WTC11 (cell line): Measurements from ENCODE around the gene SLC9A2. TPM values are rescaled to one million over a fixed set of nuclear protein-coding genes. Genes with fewer than 3 reads are reported as not detected.

Experiments
- ATAC-seq: fragments of 200-7000 bp; cut with Tn5 transposase; 2 replicates; pipeline ENCODE4 v1.10.0; 2021; ENCODE audit warnings: mild to moderate bottlenecking, moderate library complexity
- CTCF ChIA-PET: fragments of 300-600 bp; sonication (Branson Sonifier 250); formaldehyde crosslinking; loops from one replicate; lab custom pipeline; 2021; ENCODE audit warnings: antibody characterized with exemption; lab: Charles Lee
- POLR2A ChIA-PET: fragments of 350-600 bp; sonication (Branson Sonifier 250); formaldehyde crosslinking; loops from one replicate; lab custom pipeline; 2021; ENCODE audit warnings: antibody characterized with exemption; lab: Charles Lee
- DNase-seq: peaks from one replicate; pipeline ENCODE4 v3.0.0; 2021; ENCODE audit warnings: low spot score
- H3K27ac Mint-ChIP-seq: 2 replicates; pipeline ENCODE4 v1.8.0; 2021; ENCODE audit warnings: mixed read lengths
- H3K27me3 Mint-ChIP-seq: 2 replicates; pipeline ENCODE4 v1.8.0; 2021; ENCODE audit warnings: low read depth, mild to moderate bottlenecking, moderate library complexity, mixed read lengths
- H3K36me3 Mint-ChIP-seq: 2 replicates; pipeline ENCODE4 v1.8.0; 2021; ENCODE audit warnings: mixed read lengths
- H3K4me1 Mint-ChIP-seq: 2 replicates; pipeline ENCODE4 v1.8.0; 2022; ENCODE audit warnings: mixed read lengths
- H3K4me3 Mint-ChIP-seq: 2 replicates; pipeline ENCODE4 v1.8.0; 2021; ENCODE audit warnings: mild to moderate bottlenecking, moderate library complexity, mixed read lengths
- H3K9me3 Mint-ChIP-seq: 2 replicates; pipeline ENCODE4 v1.8.0; 2021; ENCODE audit warnings: mixed read lengths
- ATF1 ChIP-seq: sonication (generic); formaldehyde crosslinking; IDR thresholded peaks from 2 replicates; pipeline ENCODE4 v1.8.1; 2023; ENCODE audit warnings: mild to moderate bottlenecking, moderate library complexity, missing genetic modification reagents
- EMX1 ChIP-seq: fragments of 250-450 bp; sonication (Bioruptor Pico); IDR thresholded peaks from 2 replicates; pipeline ENCODE4 v1.8.0; 2021; ENCODE audit warnings: mild to moderate bottlenecking
- ETV6 ChIP-seq: sonication (generic); formaldehyde crosslinking; IDR thresholded peaks from 2 replicates; pipeline ENCODE4 v1.8.1; 2022; ENCODE audit warnings: mild to moderate bottlenecking, missing genetic modification reagents
- FOXK1 ChIP-seq: sonication (generic); formaldehyde crosslinking; IDR thresholded peaks from 2 replicates; pipeline ENCODE4 v1.8.0; 2022; ENCODE audit warnings: mild to moderate bottlenecking, moderate library complexity, missing genetic modification reagents
- GABPB1 ChIP-seq: sonication (generic); formaldehyde crosslinking; IDR thresholded peaks from 2 replicates; pipeline ENCODE4 v1.8.1; 2023; ENCODE audit warnings: mild to moderate bottlenecking, missing genetic modification reagents
- HMGA2 ChIP-seq: fragments of 250-450 bp; sonication (Bioruptor Pico); IDR thresholded peaks from 2 replicates; pipeline ENCODE4 v1.4.0; 2021; ENCODE audit warnings: mild to moderate bottlenecking, moderate library complexity
- SMAD4 ChIP-seq: sonication (generic); formaldehyde crosslinking; IDR thresholded peaks from 2 replicates; pipeline ENCODE4 v1.8.0; 2022; ENCODE audit warnings: mild to moderate bottlenecking, missing genetic modification reagents
- SP1 ChIP-seq: sonication (generic); formaldehyde crosslinking; conservative IDR thresholded peaks from 2 replicates; pipeline ENCODE4 v1.8.1; 2022; ENCODE audit warnings: missing genetic modification reagents
- TP53 ChIP-seq: sonication (generic); formaldehyde crosslinking; IDR thresholded peaks from 2 replicates; pipeline ENCODE4 v1.8.1; 2023; ENCODE audit warnings: mild to moderate bottlenecking, missing genetic modification reagents
- ZBTB21 ChIP-seq: sonication (generic); formaldehyde crosslinking; IDR thresholded peaks from 2 replicates; pipeline ENCODE4 v1.8.1; 2023; ENCODE audit warnings: mild to moderate bottlenecking, missing genetic modification reagents, borderline replicate concordance
- ZNF138 ChIP-seq: sonication (generic); formaldehyde crosslinking; conservative IDR thresholded peaks from 2 replicates; pipeline ENCODE4 v1.8.1; 2022; ENCODE audit warnings: mild to moderate bottlenecking, moderate library complexity, missing genetic modification reagents
- ZNF219 ChIP-seq: sonication (generic); formaldehyde crosslinking; IDR thresholded peaks from 2 replicates; pipeline ENCODE4 v1.8.0; 2023; ENCODE audit warnings: missing genetic modification reagents, mild to moderate bottlenecking, borderline replicate concordance
- ZNF671 ChIP-seq: fragments of 250-450 bp; sonication (Bioruptor Pico); IDR thresholded peaks from 2 replicates; pipeline ENCODE4 v1.8.0; 2021; ENCODE audit warnings: mild to moderate bottlenecking
- total RNA-seq: library from RNA; stranded (reverse); gene quantifications from 3 replicates; pipeline ENCODE4 v1.2.3, GENCODE V29; 2021
- TF ChIP-seq, protein P1 (sequence below): fragments of 250-450 bp; sonication (Bioruptor Pico); conservative IDR thresholded peaks from 2 replicates; pipeline ENCODE4 v1.9.0; 2021; ENCODE audit warnings: mild to moderate bottlenecking
- TF ChIP-seq, protein P2 (sequence below): sonication (generic); formaldehyde crosslinking; IDR thresholded peaks from 2 replicates; pipeline ENCODE4 v1.8.0; 2022; ENCODE audit warnings: mild to moderate bottlenecking, missing genetic modification reagents
- TF ChIP-seq, protein P3 (sequence below): sonication (generic); formaldehyde crosslinking; IDR thresholded peaks from 2 replicates; pipeline ENCODE4 v1.8.1; 2022; ENCODE audit warnings: mild to moderate bottlenecking, missing genetic modification reagents, moderate library complexity, borderline replicate concordance
- TF ChIP-seq, protein P4 (sequence below): sonication (generic); formaldehyde crosslinking; IDR thresholded peaks from 2 replicates; pipeline ENCODE4 v1.8.1; 2022; ENCODE audit warnings: mild to moderate bottlenecking, moderate library complexity, missing genetic modification reagents

The SLC9A2 gene
- total RNA-seq, 1 experiment from 2014 or later: 0.07 TPM

DNA sequence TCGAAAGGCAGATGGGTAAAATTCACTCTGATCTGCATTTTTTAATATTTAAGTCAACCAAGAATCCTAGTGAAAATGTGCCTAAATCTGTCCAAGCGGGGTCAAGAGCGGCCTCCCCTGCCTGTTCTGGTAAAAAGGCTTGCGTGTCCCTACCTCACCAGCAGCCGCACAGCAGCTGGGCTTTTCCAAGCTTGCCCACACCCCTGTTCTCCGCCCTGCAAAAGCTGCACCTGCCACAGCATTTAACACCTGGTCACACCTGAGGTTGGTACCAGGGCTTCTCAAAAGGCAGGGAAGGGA is 116.7 kb downstream of the SLC9A2 start:
- no peak for TF ChIP-seq ZNF138
- TF ChIP-seq TP53 (CRISPR knock-in tag): no peak
- no peak for TF ChIP-seq FOXK1 (CRISPR knock-in tag)
- TF ChIP-seq EMX1 (CRISPR knock-in tag): no peak
- TF ChIP-seq, protein P1, sequence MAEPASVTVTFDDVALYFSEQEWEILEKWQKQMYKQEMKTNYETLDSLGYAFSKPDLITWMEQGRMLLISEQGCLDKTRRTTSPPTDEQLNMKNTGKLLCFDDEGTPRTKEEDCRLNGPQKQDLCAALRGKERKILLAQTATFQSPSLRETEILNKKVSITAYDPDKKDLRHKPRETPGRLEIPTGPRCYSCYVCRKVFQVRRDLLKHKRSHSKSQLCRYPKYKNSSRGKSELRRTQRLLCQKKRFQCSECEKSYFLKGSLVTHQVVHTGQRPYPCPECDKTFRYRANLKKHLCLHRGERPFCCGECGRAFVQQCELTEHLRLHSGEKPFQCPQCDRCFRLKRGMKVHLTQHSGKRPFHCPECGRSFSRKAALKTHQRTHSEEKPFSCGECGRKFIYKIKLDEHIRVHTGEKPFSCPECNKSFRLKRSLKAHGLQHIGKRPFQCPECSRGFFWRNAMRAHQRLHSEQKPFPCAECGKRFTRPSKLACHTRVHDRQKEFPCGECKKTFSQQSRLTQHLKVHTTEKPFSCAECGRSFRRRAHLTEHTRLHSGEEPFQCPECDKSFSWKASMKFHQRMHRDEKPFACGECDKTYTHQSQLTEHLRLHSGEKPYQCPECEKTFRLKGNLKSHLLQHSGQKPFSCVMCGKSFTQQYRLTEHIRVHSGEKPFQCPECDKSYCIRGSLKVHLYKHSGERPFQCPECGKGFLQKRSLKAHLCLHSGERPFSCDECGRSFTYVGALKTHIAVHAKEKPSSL (CRISPR knock-in tag): no peak
- TF ChIP-seq GABPB1 (CRISPR knock-in tag): no peak
- no peak for TF ChIP-seq HMGA2 (CRISPR knock-in tag)
- TF ChIP-seq, all 79 proteins: peak for 0
- CTCF ChIA-PET: interaction anchor here (1.1 to 4.4 kb wide), 7 partner anchors 15 to 495 kb away, joined by 3 to 43 read pairs (median 4); no protein-coding TSS in a partner anchor
- Mint-ChIP-seq H3K27me3 (no peaks in the 10 kb centered on the region), H3K9me3 (no peaks in the 10 kb centered on the region), H3K4me1 (peaks cover 19% of the 10 kb centered on the region), H3K4me3 (peak overlapping the region; percentile 96), H3K27ac (peak overlapping the region; percentile 32; the same call in 1 of the 2 replicates), H3K36me3 (peaks cover 8% of the 10 kb centered on the region)
- ATAC-seq: peak; percentile 37
- DNase-seq: peak; percentile 13
- POLR2A ChIA-PET: interaction anchor here (0.6 kb wide), 1 partner anchor 117 kb away, joined by 3 read pairs; no protein-coding TSS in a partner anchor

DNA sequence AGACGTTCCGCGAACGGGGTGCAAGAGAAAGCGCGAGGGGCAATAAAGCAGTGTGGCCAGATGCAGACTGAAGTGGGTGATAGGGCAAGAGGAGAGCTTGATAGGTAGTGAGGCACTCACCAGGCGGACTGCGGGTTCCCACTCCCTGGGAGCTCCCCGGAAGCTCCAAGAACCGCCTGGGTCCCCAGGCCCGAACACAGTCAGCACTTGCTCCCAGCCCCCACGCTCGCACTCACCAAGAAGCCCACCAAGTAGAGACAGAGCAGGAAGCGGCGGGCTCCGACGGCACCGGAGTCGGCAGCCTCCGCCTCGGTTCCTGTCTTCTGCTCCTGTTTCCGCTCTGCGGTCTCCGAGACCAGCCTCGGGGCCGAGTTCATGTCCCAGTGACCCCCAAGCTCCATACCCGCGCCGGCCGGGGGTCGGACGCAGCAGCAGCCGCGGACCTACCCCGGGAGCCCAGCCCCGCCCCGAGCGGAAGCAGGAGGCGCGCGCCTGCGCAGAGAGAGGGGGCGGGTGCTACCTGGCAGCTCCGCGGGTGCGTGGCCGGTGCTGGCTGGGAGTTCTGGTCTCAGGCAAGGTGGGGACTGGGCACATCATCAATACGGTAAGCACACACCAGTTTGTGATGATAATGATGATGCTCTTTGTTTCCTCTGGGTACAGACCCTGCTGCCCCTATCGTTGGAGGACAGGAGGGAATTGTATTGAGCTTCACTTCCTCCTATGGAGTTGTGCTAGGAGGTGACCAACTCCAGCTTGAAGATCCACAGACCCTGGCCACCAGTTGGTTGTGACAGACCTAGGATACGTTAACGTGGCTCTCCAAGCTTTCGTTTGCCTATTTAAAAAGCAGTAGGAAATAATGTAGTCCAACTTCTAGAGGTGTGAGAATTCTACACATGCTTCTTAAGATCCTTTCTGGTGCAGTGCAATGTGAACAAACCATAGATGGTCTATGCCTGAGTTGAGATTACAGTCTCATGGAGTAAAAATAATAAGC is 117.4 kb downstream of the SLC9A2 start:
- CTCF ChIA-PET: interaction anchor here (1.1 to 4.4 kb wide), 8 partner anchors 14 to 496 kb away, joined by 3 to 43 read pairs (median 4); no protein-coding TSS in a partner anchor
- Mint-ChIP-seq H3K36me3 (peaks cover 2% of the 10 kb centered on the region), H3K4me1 (peaks cover 19% of the 10 kb centered on the region)

DNA sequence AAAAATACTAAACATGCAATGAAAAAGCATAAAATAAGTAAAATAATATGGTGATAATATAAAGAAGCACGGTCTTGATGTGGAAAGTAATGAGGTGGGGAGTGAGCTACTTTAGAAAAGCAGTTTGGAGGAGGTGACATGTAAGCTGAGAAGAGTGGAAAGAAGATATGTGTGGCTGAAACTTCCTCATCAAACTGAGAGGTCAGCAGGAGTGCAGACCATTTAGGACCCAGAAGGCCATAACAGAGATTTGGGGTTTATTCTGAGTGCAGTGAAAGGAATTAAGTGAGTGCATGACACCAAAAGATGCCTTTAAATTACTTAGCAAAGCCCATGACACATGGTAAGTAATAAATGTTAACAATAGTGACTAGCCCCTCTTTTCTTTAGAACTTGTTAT is 118.1 kb downstream of the SLC9A2 start:
- Mint-ChIP-seq H3K9me3 (no peaks in the 10 kb centered on the region), H3K27ac (no peak overlapping the region), H3K4me3 (peak overlapping the region; percentile 96), H3K4me1 (peaks cover 19% of the 10 kb centered on the region), H3K27me3 (no peaks in the 10 kb centered on the region), H3K36me3 (no peaks in the 10 kb centered on the region)
- ChIA-PET CTCF (interaction anchor here (1.1 to 4.4 kb wide), 4 partner anchors 17 to 497 kb away, joined by 3 to 43 read pairs (median 8); no protein-coding TSS in a partner anchor), POLR2A (no interaction called here)
- ATAC-seq (no peak), DNase-seq (no peak)
- TF ChIP-seq, protein P2, sequence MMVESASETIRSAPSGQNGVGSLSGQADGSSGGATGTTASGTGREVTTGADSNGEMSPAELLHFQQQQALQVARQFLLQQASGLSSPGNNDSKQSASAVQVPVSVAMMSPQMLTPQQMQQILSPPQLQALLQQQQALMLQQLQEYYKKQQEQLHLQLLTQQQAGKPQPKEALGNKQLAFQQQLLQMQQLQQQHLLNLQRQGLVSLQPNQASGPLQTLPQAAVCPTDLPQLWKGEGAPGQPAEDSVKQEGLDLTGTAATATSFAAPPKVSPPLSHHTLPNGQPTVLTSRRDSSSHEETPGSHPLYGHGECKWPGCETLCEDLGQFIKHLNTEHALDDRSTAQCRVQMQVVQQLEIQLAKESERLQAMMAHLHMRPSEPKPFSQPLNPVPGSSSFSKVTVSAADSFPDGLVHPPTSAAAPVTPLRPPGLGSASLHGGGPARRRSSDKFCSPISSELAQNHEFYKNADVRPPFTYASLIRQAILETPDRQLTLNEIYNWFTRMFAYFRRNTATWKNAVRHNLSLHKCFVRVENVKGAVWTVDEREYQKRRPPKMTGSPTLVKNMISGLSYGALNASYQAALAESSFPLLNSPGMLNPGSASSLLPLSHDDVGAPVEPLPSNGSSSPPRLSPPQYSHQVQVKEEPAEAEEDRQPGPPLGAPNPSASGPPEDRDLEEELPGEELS (CRISPR knock-in tag): no peak
- TF ChIP-seq, protein P3, sequence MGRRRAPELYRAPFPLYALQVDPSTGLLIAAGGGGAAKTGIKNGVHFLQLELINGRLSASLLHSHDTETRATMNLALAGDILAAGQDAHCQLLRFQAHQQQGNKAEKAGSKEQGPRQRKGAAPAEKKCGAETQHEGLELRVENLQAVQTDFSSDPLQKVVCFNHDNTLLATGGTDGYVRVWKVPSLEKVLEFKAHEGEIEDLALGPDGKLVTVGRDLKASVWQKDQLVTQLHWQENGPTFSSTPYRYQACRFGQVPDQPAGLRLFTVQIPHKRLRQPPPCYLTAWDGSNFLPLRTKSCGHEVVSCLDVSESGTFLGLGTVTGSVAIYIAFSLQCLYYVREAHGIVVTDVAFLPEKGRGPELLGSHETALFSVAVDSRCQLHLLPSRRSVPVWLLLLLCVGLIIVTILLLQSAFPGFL (CRISPR knock-in tag): no peak
- TF ChIP-seq ZBTB21 (no peak), ATF1 (CRISPR knock-in tag) (no peak), ZNF219 (CRISPR knock-in tag) (no peak), ZNF671 (CRISPR knock-in tag) (no peak)
- TF ChIP-seq, protein P4, sequence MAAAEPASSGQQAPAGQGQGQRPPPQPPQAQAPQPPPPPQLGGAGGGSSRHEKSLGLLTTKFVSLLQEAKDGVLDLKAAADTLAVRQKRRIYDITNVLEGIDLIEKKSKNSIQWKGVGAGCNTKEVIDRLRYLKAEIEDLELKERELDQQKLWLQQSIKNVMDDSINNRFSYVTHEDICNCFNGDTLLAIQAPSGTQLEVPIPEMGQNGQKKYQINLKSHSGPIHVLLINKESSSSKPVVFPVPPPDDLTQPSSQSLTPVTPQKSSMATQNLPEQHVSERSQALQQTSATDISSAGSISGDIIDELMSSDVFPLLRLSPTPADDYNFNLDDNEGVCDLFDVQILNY (CRISPR knock-in tag): no peak

More for the DNA sequence above, 117.4 kb downstream of the SLC9A2 start:
- Mint-ChIP-seq H3K4me3 (peak overlapping the region; percentile 96), H3K27ac (peak overlapping the region; percentile 32; the same call in 1 of the 2 replicates), H3K9me3 (no peaks in the 10 kb centered on the region), H3K27me3 (no peaks in the 10 kb centered on the region)
- ATAC-seq (peak; percentile 93), DNase-seq (peak; percentile 88)
- TF ChIP-seq, protein P4 (CRISPR knock-in tag): peak; percentile 52; the same call in 1 of the 2 replicates
- TF ChIP-seq, protein P2 (CRISPR knock-in tag): peak; percentile 60; the same call in 1 of the 2 replicates
- TF ChIP-seq SMAD4 (CRISPR knock-in tag) (no peak), SP1 (CRISPR knock-in tag) (peak; percentile 67), FOXK1 (CRISPR knock-in tag) (peak; percentile 28; the same call in 1 of the 2 replicates), ETV6 (CRISPR knock-in tag) (peak; percentile 81)
- POLR2A ChIA-PET: interaction anchor here (0.6 kb wide), 1 partner anchor 118 kb away, joined by 3 read pairs; no protein-coding TSS in a partner anchor
